GM18499 (cell line): ENCODE results near the gene MEX3D.

Experiments
- ATAC-seq: cut with Tn5 transposase; IDR thresholded peaks from one replicate; pipeline ENCODE4 v1.9.1; 2021; ENCODE audit warnings: moderate number of reproducible peaks; ENCODE audit not compliant: insufficient read depth, unreplicated experiment

MEX3D gene

DNA sequence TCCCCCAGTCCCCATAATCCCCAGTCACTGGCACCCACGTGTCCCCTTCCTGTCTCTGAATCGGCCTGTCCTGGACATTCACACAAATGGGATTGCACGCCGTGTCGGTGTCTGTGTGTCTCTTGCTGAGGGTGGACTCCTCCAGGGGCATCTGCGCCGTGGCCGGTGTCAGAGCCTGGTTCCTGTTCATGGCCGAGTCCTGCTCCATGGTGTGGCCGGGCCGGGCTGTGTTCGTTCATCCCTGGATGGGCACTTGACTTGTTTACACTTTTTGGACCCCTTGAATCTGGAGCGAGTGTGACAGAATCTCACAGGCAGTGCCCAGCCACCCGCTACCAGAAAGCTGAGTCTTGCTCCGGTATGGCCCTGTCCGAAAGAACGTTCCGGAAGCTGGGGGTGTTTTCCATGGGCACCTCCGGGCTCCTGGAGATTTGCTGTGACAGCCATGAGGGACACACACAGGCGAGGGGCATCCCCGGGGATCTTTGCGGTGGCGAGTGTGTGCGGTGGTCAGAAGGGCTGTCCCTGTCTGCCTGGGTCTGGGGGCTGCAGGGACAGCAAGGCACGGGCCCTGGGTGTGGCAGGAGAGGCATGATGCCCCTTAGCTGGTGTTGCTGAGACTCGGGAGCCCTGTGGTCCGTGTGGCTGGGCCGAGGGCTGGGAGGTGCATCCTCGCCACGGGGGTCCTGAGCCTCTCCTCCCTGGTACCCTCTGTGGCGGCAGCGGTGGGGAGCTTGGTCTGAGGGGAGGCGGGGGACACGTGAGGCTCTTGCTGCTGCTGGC lies 6.4 kb upstream of the MEX3D start:
- no peak for ATAC-seq

DNA sequence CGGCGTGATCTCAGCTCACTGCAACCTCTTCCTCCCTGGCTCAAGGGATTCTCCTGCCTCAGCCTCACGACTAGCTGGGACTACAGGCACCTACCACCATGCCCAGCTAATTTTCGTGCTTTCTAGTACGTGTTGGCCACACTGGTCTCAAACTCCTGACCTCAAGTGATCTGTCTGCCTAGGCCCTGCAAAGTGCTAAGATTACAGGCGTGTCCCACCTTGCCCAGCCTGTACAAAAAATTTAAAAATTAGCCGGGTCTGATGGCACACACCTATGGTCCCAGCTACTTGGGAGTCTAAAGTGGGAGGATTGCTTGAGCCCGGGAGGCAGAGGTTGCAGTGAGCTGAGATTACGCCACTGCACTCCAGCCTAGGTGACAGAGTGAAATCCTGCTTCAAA lies 4.7 kb upstream of the MEX3D start:
- no peak for ATAC-seq

DNA sequence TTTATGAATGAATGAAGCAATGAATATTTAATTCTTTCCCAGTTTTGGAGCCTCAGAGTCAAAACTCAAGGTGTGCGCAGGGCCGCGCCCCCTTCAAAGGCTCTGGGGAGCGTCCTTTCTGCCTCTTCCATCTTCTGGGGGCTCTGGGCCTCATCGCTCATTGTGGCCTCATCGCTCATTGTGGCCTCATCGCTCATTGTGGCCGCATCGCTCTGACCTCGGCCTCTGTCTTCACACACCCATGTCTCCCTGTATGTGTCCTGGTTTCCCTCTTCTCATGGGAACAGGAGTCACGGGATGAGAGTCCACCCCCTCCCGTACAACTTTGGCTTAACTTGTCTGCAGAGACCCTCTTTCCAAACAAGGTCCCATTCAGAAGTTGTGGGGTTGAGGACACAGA lies 3.2 kb upstream of the MEX3D start:
- ATAC-seq = no peak

DNA sequence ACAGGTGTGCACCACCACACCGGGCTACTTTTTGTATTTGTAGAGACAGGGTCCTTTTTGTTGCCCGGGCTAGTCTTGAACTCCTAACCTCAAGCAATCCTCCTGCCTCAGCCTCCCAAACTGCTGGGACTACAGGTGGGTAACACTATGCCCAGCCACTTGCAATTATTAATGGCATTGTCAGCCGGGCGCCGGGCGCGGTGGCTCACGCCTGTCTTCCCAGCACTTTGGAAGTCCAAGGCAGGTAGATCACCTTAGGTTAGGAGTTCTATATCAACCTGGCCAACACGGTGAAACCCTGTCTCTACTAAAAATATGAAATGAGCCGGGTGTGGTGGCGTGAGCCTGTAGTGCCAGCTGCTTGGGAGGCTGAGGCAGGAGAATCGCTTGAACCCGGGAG lies 2.7 kb upstream of the MEX3D start:
- no peak for ATAC-seq

GRCh38 chr19:1569997-1570396 lies 1.9 kb upstream of the MEX3D start:
- no peak for ATAC-seq

DNA sequence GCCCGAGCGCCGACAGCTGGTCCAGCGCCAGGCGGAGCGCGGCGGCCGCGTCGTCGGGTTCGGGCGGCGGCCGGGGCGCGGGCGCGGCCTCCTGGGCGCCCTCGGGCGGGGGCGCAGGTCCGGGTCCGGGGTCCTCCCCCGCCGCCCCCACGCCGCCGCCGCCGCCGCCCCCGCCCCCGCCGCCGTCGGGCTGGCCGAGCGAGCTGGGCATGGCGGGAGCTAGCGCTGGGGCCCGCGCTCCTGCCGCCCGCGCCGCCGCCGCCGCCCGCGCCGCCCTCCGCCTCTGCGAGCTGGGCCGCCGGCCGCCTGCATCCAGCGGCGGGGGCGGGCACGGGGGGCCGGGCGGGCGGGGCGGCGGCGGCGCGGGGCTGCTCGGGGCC lies 287 bp downstream of the MEX3D start:
- ATAC-seq = no peak

GRCh38 chr19:1567116-1567847 lies 843 bp downstream of the MEX3D start:
- ATAC-seq = no peak

GRCh38 chr19:1566392-1567115 lies 1.6 kb downstream of the MEX3D start:
- ATAC-seq = no peak

DNA sequence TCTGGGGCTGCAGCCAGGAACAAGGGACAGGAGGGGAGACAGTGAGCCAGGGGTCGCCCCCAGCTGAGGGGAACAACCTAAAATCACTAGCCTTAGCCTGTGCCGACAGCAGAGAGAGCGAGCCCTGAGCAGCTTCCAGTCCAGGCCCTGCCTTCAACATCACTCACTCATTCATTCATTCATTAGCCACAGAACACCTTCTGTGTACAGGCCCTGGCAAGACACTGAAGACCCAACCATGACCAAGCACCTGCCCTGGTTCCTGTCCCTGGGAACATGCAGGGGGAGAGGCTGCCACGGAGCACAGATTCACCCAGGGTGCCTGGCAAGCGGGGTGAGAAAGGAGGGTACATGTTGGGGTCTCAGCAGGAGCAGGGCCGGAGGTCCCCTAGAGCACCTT lies 4.9 kb downstream of the MEX3D start:
- ATAC-seq = no peak

GRCh38 chr19:1561236-1561842 lies 6.8 kb downstream of the MEX3D start:
- ATAC-seq = no peak

DNA sequence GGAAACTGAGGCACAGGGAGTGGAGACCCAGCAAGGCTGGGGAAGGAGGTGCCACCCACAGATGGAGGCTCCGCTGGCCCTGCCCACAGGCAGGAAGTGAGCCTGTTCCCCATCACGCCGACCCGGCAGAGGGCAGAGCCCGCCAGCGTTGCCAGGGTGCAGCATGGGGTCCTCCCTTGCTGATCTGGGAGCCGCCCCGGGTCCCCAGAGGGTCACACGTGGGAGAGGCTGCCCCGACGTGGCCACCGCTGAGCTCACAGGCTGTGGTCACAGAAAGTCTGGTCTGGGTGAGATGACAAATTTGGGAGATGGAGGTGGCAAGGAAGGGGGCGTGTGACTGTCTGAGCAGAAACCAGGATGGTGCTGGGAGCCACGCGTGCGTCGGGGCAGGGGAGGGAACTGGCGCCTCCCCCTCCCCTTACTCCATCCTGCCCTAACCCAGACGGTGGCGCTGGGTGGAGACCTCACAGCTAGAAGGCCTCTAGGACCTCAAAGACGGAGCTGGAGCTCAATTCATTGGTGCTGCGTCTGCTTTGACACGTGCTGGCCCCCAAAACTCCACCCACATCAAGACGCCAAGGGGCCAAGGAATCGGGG lies 7.7 kb downstream of the MEX3D start:
- ATAC-seq = no peak

GRCh38 chr19:1558552-1558951 lies 9.6 kb downstream of the MEX3D start:
- no peak for ATAC-seq

DNA sequence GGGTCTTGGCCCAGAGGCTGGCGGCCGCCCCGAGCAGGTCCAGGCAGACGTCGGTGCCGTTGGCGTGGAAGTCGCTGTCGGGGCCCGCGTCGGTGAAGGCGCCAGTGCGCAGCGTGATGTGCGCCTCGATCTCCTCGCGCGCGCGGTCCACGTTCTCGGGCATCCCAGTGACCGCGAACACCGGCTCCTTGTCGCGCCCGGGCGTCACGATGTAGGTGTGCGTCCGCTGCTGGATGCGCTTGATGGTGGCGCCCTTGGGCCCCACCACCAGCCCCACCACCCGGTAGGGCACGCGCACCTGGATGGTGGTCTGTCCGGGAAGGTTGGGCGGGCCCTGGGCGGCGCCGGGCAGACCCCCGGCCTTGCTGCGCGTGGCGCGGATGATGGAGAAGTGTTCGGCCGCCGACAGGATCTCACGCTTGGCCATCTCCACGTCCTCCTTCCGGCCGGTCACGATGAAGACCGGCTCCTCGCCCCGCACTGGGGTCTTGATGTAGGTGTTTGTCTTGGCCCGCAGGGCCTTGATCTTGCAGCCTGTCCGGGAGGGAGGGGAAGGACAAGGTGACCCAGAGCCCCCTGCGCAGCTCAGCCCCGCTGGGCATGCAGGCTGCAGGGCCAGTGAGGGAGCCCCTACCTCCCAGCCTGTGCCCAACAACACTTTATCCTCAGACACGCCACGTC lies 11.6 kb downstream of the MEX3D start:
- ATAC-seq = no peak

DNA sequence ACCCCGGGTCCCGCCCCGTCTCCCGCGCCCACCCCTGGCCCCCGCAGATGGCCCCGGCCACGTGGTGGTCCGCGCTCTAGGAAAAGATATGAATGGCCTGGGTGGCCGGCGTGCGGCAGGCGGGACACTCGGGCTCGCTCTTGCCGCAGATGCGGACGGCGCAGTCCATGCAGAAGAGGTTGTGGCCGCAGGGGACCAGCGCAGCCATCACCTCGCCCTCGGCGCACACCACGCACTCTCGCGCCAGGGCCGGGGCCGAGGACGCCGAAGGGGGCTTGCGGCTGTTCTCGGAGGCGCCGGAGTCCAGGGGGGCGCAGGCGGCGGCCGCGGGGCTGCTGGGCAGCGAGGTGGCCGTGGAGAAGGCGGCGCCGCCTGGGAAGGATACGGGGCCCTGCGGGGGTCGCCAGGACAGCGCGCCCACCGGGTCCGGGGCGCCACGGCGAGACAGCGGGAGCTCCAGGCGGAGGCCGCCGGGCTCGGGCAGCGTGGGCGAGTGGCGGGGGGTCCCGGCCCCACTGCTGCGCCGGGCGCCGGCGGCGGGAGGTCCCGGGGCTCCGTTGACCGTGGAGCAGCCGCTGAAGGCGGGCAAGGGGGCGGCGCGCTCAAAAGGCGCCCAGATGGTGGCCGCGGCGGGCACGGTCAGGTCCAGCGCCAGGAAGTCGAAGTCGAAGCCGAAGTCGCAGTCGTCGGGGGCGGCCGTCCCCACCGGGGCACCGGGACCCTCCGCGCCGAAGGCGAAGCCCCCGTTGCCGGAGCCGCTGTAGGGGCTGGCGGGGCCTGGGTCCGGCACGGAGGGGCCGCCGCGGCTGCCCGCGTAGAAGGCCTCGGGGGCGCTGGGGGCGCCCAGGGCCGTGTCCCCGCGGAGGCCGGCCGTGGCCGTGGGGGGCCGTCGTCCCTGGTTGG lies 12.4 kb downstream of the MEX3D start:
- no peak for ATAC-seq

- no peak for ATAC-seq
Measured at GRCh38 chr19:1554968-1555367, 13.2 kb downstream of the MEX3D start.

- no peak for ATAC-seq
Measured at GRCh38 chr19:1553415-1553814, 14.7 kb downstream of the MEX3D start.

DNA sequence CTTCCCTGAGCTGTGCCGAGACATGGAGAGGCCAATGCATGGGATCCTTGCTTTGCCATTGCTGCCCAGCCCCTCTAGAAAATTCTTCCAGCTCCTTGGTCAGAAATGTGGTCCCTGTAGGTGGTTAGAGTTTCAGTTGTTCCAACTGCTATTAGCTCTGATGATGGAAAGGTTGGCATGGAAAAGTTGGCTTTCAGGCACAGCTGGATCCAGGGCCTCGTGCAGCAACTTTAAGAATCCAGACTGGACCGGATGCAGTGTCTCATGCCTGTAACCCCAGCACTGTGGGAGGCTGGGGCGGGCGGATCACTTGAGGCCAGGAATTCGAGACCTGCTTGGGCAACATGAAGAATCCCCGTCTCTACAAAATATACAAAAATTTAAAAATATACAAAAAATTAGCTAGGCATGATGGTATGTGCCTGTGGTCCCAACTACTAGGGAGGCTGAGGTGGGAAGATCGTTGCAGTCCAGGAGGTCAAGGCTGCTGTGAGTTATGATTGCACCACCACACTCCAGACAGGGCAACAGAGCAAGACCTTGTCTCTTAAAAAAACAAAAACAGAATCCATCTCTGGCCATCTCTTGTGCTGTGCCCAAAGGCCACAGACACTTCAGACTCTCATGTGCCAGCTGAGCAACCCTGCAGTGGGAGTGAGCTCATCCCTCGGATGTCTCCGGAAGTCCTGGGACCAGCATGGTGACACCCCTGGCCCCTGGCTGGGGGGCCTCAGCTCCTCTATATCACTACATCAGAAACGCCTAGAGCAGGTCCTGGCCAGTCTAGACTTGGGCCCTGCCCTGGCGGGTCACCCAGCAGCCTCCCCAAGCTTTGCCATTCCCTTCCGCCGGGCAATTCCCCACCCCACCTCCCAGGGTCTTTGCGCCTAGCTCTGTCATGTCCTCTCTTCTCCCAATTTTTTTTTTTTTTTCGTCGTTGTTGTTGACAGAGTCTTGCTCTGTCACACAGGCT lies 16.8 kb downstream of the MEX3D start:
- ATAC-seq = no peak
